Loucy (cell line): ENCODE measurements around the gene CC2D2B.

Source experiments
- H2AFZ ChIP-seq: fragments of 200-600 bp; sonication (generic); 2 replicates; pipeline ENCODE4 v1.6.0; 2016; ENCODE audit warnings: antibody characterized with exemption, mild to moderate bottlenecking, low read length, moderate library complexity
- H3F3A ChIP-seq: fragments of 200-600 bp; 2 replicates; pipeline ENCODE4 v1.6.0; 2016; ENCODE audit warnings: antibody characterized with exemption, low read depth, mild to moderate bottlenecking
- H3K27me3 ChIP-seq: fragments of 200-600 bp; sonication (generic); 2 replicates; pipeline ENCODE4 v1.6.1; 2014; ENCODE audit warnings: low read length, mild to moderate bottlenecking; ENCODE audit not compliant: insufficient read depth, poor library complexity, severe bottlenecking
- H3K36me3 ChIP-seq: fragments of 200-600 bp; sonication (generic); 2 replicates; pipeline ENCODE4 v1.6.1; 2016; ENCODE audit warnings: low read length; ENCODE audit not compliant: insufficient read depth
- H3K4me1 ChIP-seq: fragments of 200-600 bp; sonication (generic); 2 replicates; pipeline ENCODE4 v1.5.1; 2014; ENCODE audit warnings: low read length, mild to moderate bottlenecking; ENCODE audit not compliant: insufficient read depth, poor library complexity, severe bottlenecking
- H3K4me2 ChIP-seq: fragments of 200-600 bp; sonication (generic); 2 replicates; pipeline ENCODE4 v1.6.0; 2014; ENCODE audit warnings: antibody characterized with exemption, low read length, low read depth, mild to moderate bottlenecking; ENCODE audit not compliant: poor library complexity, severe bottlenecking
- H3K4me3 ChIP-seq: fragments of 200-600 bp; sonication (generic); 2 replicates; pipeline ENCODE4 v1.5.1; 2014; ENCODE audit warnings: low read length, mild to moderate bottlenecking, mixed read lengths; ENCODE audit not compliant: poor library complexity, severe bottlenecking
- H3K79me2 ChIP-seq: fragments of 200-600 bp; sonication (generic); 2 replicates; pipeline ENCODE4 v1.6.1; 2014; ENCODE audit warnings: low read length; ENCODE audit not compliant: insufficient read depth
- H3K9ac ChIP-seq: fragments of 200-600 bp; sonication (generic); 2 replicates; pipeline ENCODE4 v1.6.0; 2014; ENCODE audit warnings: mild to moderate bottlenecking, low read depth, low read length, moderate library complexity; ENCODE audit not compliant: poor library complexity, severe bottlenecking
- H3K9me2 ChIP-seq: fragments of 200-600 bp; sonication (generic); replicated peaks from 2 replicates; pipeline ENCODE4 v1.6.1; 2016; ENCODE audit warnings: low read depth, low read length, mixed read lengths
- H3K9me3 ChIP-seq: fragments of 200-600 bp; sonication (generic); 2 replicates; pipeline ENCODE4 v1.6.1; 2014; ENCODE audit warnings: mild to moderate bottlenecking, antibody characterized with exemption, low read length, low read depth; ENCODE audit not compliant: insufficient read depth
- H4K20me1 ChIP-seq: fragments of 200-600 bp; sonication (generic); 2 replicates; pipeline ENCODE4 v1.6.0; 2014; ENCODE audit warnings: antibody characterized with exemption, low read length, mild to moderate bottlenecking; ENCODE audit not compliant: insufficient read depth, poor library complexity, severe bottlenecking
- EZH2phosphoT487 ChIP-seq: fragments of 200-600 bp; IDR thresholded peaks from 2 replicates; pipeline ENCODE4 v1.6.1; 2018; ENCODE audit warnings: antibody characterized with exemption, mild to moderate bottlenecking, moderate library complexity, borderline replicate concordance
- TF ChIP-seq, protein P1 (sequence below): fragments of 200-600 bp; sonication (generic); conservative IDR thresholded peaks from 2 replicates; pipeline ENCODE4 v1.5.1; 2014; ENCODE audit warnings: mild to moderate bottlenecking, antibody characterized with exemption, low read length

The CC2D2B gene

GRCh38 chr10:96072674-96073073, 164.9 kb downstream of the CC2D2B start:
- Histone ChIP-seq H3K79me2 (no peaks in the 10 kb centered on the region), H3K4me3 (no peak overlapping the region), H2AFZ (no peak overlapping the region), H3K9me2 (no peaks in the 10 kb centered on the region), H3K27me3 (no peaks in the 10 kb centered on the region), H3F3A (no peaks in the 10 kb centered on the region), H3K9ac (no peak overlapping the region), H4K20me1 (no peaks in the 10 kb centered on the region), H3K36me3 (no peaks in the 10 kb centered on the region), H3K4me2 (no peak overlapping the region), H3K4me1 (peaks cover 23% of the 10 kb centered on the region), H3K9me3 (no peaks in the 10 kb centered on the region)
- TF ChIP-seq EZH2phosphoT487, result no peak
- TF ChIP-seq, protein P1, sequence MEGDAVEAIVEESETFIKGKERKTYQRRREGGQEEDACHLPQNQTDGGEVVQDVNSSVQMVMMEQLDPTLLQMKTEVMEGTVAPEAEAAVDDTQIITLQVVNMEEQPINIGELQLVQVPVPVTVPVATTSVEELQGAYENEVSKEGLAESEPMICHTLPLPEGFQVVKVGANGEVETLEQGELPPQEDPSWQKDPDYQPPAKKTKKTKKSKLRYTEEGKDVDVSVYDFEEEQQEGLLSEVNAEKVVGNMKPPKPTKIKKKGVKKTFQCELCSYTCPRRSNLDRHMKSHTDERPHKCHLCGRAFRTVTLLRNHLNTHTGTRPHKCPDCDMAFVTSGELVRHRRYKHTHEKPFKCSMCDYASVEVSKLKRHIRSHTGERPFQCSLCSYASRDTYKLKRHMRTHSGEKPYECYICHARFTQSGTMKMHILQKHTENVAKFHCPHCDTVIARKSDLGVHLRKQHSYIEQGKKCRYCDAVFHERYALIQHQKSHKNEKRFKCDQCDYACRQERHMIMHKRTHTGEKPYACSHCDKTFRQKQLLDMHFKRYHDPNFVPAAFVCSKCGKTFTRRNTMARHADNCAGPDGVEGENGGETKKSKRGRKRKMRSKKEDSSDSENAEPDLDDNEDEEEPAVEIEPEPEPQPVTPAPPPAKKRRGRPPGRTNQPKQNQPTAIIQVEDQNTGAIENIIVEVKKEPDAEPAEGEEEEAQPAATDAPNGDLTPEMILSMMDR, result no peak

DNA sequence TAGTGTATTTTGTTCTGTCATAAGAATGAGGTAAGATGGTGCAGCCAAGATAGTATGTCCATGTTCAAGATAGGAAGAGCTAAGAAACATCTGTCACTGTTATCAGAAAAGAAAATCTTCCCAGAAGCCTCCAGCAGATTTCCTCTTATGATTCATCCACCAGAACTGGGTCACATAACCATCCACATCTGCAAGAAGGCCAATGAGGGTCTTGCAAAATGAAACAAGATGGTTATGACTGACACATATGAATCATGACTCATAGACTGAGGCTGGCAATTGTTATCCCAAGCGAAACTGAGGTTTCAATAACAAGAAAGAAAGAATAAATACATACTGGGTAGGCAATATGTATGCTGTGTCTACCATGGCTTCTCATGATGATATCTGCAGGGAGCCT, 165.9 kb downstream of the CC2D2B start:
- no peaks in the 10 kb centered on the region for H3K9me3 ChIP-seq
- H3K4me2 ChIP-seq, result peak overlapping the region; percentile 4

GRCh38 chr10:96074776-96075175, 167.0 kb downstream of the CC2D2B start:
- Histone ChIP-seq H3K79me2 (no peaks in the 10 kb centered on the region), H2AFZ (no peak overlapping the region), H4K20me1 (no peaks in the 10 kb centered on the region)

More for the DNA sequence above, 165.9 kb downstream of the CC2D2B start:
- no peak overlapping the region for H2AFZ ChIP-seq
- no peaks in the 10 kb centered on the region for H3K27me3 ChIP-seq
- TF ChIP-seq, protein P1, result no peak
- no peak for TF ChIP-seq EZH2phosphoT487
- no peaks in the 10 kb centered on the region for H3K36me3 ChIP-seq
- no peaks in the 10 kb centered on the region for H3F3A ChIP-seq
- no peaks in the 10 kb centered on the region for H3K79me2 ChIP-seq
- H4K20me1 ChIP-seq, result no peaks in the 10 kb centered on the region
- H3K4me1 ChIP-seq, result peaks cover 23% of the 10 kb centered on the region
- no peak overlapping the region for H3K4me3 ChIP-seq
- no peak overlapping the region for H3K9ac ChIP-seq
- H3K9me2 ChIP-seq, result no peaks in the 10 kb centered on the region

More at GRCh38 chr10:96074776-96075175, 167.0 kb downstream of the CC2D2B start:
- TF ChIP-seq, protein P1, result no peak
- no peak for TF ChIP-seq EZH2phosphoT487
- H3K4me2 ChIP-seq, result no peak overlapping the region
- H3K36me3 ChIP-seq, result no peaks in the 10 kb centered on the region
- no peak overlapping the region for H3K4me3 ChIP-seq
- H3K9me3 ChIP-seq, result no peaks in the 10 kb centered on the region
- H3K9ac ChIP-seq, result no peak overlapping the region
- H3K4me1 ChIP-seq, result peaks cover 23% of the 10 kb centered on the region
- no peaks in the 10 kb centered on the region for H3K9me2 ChIP-seq
- no peaks in the 10 kb centered on the region for H3F3A ChIP-seq
- no peaks in the 10 kb centered on the region for H3K27me3 ChIP-seq
